GM23338 (cell line): ENCODE measurements around the gene KLK10. TPM values are rescaled to one million over a fixed set of nuclear protein-coding genes. Genes with fewer than 3 reads are reported as not detected.

Experiments used
- ATAC-seq: fragments of 200-7000 bp; cut with Tn5 transposase; 3 replicates; pipeline ENCODE4 v1.9.1; 2020
- DNase-seq: peaks from one replicate; pipeline ENCODE4 v3.0.0-alpha.2; 2015; ENCODE audit warnings: low spot score
- H2AFZ ChIP-seq: fragments of 200-600 bp; sonication (generic); 2 replicates; pipeline ENCODE4 v1.8.0; 2016; ENCODE audit warnings: antibody characterized with exemption, mild to moderate bottlenecking, moderate library complexity
- H3F3A ChIP-seq: fragments of 200-600 bp; sonication (generic); replicated peaks from 2 replicates; pipeline ENCODE4 v1.8.0; 2017; ENCODE audit warnings: antibody characterized with exemption, mixed run types, low read depth
- H3K27ac ChIP-seq: fragments of 200-600 bp; sonication (generic); 2 replicates; pipeline ENCODE4 v1.6.1; 2016; ENCODE audit warnings: low read depth
- H3K27me3 ChIP-seq: fragments of 200-600 bp; sonication (generic); 2 replicates; pipeline ENCODE4 v1.8.0; 2016; ENCODE audit warnings: mild to moderate bottlenecking, mixed run types, moderate library complexity; ENCODE audit not compliant: insufficient read depth
- H3K36me3 ChIP-seq: fragments of 200-600 bp; sonication (generic); 2 replicates; pipeline ENCODE4 v1.8.0; 2016; ENCODE audit warnings: mild to moderate bottlenecking; ENCODE audit not compliant: insufficient read depth
- H3K4me1 ChIP-seq: fragments of 200-600 bp; sonication (generic); 2 replicates; pipeline ENCODE4 v1.8.0; 2016; ENCODE audit warnings: mild to moderate bottlenecking, moderate library complexity; ENCODE audit not compliant: insufficient read depth
- H3K4me2 ChIP-seq: fragments of 200-600 bp; sonication (generic); 2 replicates; pipeline ENCODE4 v1.7.1; 2017; ENCODE audit warnings: mixed run types
- H3K4me3 ChIP-seq: fragments of 200-600 bp; sonication (generic); 2 replicates; pipeline ENCODE4 v1.6.1; 2016; ENCODE audit warnings: mixed run types
- H3K79me2 ChIP-seq: fragments of 200-600 bp; sonication (generic); replicated peaks from 2 replicates; pipeline ENCODE4 v1.8.0; 2017; ENCODE audit warnings: mild to moderate bottlenecking; ENCODE audit not compliant: insufficient read depth
- H3K9me2 ChIP-seq: fragments of 200-600 bp; sonication (generic); 2 replicates; pipeline ENCODE4 v1.8.0; 2017; ENCODE audit not compliant: insufficient read depth
- H4K20me1 ChIP-seq: fragments of 200-600 bp; sonication (generic); replicated peaks from 2 replicates; pipeline ENCODE4 v1.8.0; 2017; ENCODE audit warnings: mild to moderate bottlenecking; ENCODE audit not compliant: insufficient read depth
- H3K27ac Mint-ChIP-seq: 2 replicates; pipeline ENCODE4 v1.8.0; 2020; ENCODE audit warnings: inconsistent platforms, mild to moderate bottlenecking, moderate library complexity, mixed read lengths
- H3K27me3 Mint-ChIP-seq: 3 replicates; pipeline ENCODE4 v1.8.0; 2022; ENCODE audit warnings: low read depth, mild to moderate bottlenecking, moderate library complexity, mixed read lengths, inconsistent platforms; ENCODE audit not compliant: insufficient read depth, poor library complexity
- H3K36me3 Mint-ChIP-seq: 3 replicates; pipeline ENCODE4 v1.8.0; 2021; ENCODE audit warnings: low read depth, mild to moderate bottlenecking, inconsistent platforms, moderate library complexity, mixed read lengths
- H3K4me1 Mint-ChIP-seq: 3 replicates; pipeline ENCODE4 v1.8.0; 2020; ENCODE audit warnings: mild to moderate bottlenecking, inconsistent platforms, mixed read lengths
- H3K4me3 Mint-ChIP-seq: 3 replicates; pipeline ENCODE4 v1.8.0; 2021; ENCODE audit warnings: moderate library complexity, mild to moderate bottlenecking, inconsistent platforms, mixed read lengths
- H3K9me3 Mint-ChIP-seq: 3 replicates; pipeline ENCODE4 v1.8.0; 2020; ENCODE audit warnings: moderate library complexity, mild to moderate bottlenecking, inconsistent platforms, mixed read lengths
- CREB1 ChIP-seq: fragments of 250-450 bp; sonication (Bioruptor Pico); IDR thresholded peaks from 2 replicates; pipeline ENCODE4 v1.5.0; 2020; ENCODE audit warnings: low read depth, mild to moderate bottlenecking, moderate library complexity
- EZH2 ChIP-seq: fragments of 200-600 bp; sonication (generic); IDR thresholded peaks from one replicate; pipeline ENCODE4 v1.8.0; 2017; ENCODE audit warnings: antibody characterized with exemption, mild to moderate bottlenecking, low read depth; ENCODE audit not compliant: unreplicated experiment
- EZH2phosphoT487 ChIP-seq: fragments of 200-600 bp; sonication (generic); IDR thresholded peaks from one replicate; pipeline ENCODE4 v1.8.1; 2018; ENCODE audit warnings: antibody characterized with exemption; ENCODE audit not compliant: unreplicated experiment
- JUNB ChIP-seq: IDR thresholded peaks from one replicate; pipeline ENCODE4 v1.6.1; 2016; ENCODE audit warnings: antibody characterized with exemption; ENCODE audit not compliant: unreplicated experiment
- POLR2AphosphoS5 ChIP-seq: IDR thresholded peaks from 2 replicates; pipeline ENCODE4 v1.6.1; 2016; ENCODE audit warnings: antibody characterized with exemption, low read depth
- STAT1 ChIP-seq: IDR thresholded peaks from one replicate; pipeline ENCODE4 v1.6.1; 2016; ENCODE audit warnings: antibody characterized with exemption; ENCODE audit not compliant: unreplicated experiment
- ZNF114 ChIP-seq: fragments of 250-450 bp; sonication (Bioruptor Pico); IDR thresholded peaks from 2 replicates; pipeline ENCODE4 v1.5.0; 2020; ENCODE audit warnings: mild to moderate bottlenecking, moderate library complexity
- ZNF331 ChIP-seq: fragments of 250-450 bp; sonication (Bioruptor Pico); IDR thresholded peaks from 2 replicates; pipeline ENCODE4 v1.5.0; 2020; ENCODE audit warnings: low read depth, mild to moderate bottlenecking, moderate library complexity
- ZNF462 ChIP-seq: fragments of 250-450 bp; sonication (Bioruptor Pico); IDR thresholded peaks from 2 replicates; pipeline ENCODE4 v1.5.0; 2020; ENCODE audit warnings: mild to moderate bottlenecking, moderate library complexity
- polyA plus RNA-seq: library from polyadenylated mRNA; unstranded; fragments of >200 nt; fragmentation: Nextera tagmentation; extraction: Ambion mirVana; gene quantifications from 2 replicates; pipeline ENCODE4 v1.2.1, GENCODE V29; 2016
- total RNA-seq: library from RNA; depleted of rRNA; stranded (reverse); fragments of >200 nt; shearing (Covaris generic); gene quantifications from 2 replicates; pipeline ENCODE4 v1.2.3, GENCODE V29; 2014
- TF ChIP-seq, protein P1 (sequence below): IDR thresholded peaks from one replicate; pipeline ENCODE4 v1.6.1; 2018; ENCODE audit warnings: antibody characterized with exemption; ENCODE audit not compliant: unreplicated experiment
- TF ChIP-seq, protein P2 (sequence below): IDR thresholded peaks from 2 replicates; pipeline ENCODE4 v1.6.1; 2016; ENCODE audit warnings: antibody characterized with exemption
- TF ChIP-seq, protein P3 (sequence below), 2 experiments: fragments of 200-600 bp in 1 of 2; sonication (generic) in 1 of 2; conservative IDR thresholded peaks; 2 replicates each; pipeline versions ENCODE4 v1.5.1 to v1.6.1; 2016 to 2017; ENCODE audit warnings: antibody characterized with exemption in 2 of 2, low read depth in 2 of 2, mild to moderate bottlenecking in 2 of 2, moderate library complexity in 1 of 2

Gene KLK10
- total and polyA plus RNA-seq, 2 experiments from 2014 or later = 6.1 to 6.6 TPM

- TF ChIP-seq, protein P1, sequence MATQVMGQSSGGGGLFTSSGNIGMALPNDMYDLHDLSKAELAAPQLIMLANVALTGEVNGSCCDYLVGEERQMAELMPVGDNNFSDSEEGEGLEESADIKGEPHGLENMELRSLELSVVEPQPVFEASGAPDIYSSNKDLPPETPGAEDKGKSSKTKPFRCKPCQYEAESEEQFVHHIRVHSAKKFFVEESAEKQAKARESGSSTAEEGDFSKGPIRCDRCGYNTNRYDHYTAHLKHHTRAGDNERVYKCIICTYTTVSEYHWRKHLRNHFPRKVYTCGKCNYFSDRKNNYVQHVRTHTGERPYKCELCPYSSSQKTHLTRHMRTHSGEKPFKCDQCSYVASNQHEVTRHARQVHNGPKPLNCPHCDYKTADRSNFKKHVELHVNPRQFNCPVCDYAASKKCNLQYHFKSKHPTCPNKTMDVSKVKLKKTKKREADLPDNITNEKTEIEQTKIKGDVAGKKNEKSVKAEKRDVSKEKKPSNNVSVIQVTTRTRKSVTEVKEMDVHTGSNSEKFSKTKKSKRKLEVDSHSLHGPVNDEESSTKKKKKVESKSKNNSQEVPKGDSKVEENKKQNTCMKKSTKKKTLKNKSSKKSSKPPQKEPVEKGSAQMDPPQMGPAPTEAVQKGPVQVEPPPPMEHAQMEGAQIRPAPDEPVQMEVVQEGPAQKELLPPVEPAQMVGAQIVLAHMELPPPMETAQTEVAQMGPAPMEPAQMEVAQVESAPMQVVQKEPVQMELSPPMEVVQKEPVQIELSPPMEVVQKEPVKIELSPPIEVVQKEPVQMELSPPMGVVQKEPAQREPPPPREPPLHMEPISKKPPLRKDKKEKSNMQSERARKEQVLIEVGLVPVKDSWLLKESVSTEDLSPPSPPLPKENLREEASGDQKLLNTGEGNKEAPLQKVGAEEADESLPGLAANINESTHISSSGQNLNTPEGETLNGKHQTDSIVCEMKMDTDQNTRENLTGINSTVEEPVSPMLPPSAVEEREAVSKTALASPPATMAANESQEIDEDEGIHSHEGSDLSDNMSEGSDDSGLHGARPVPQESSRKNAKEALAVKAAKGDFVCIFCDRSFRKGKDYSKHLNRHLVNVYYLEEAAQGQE = no peak
- TF ChIP-seq CREB1 (CRISPR knock-in tag) = no peak
- TF ChIP-seq POLR2AphosphoS5 = no peak
- TF ChIP-seq STAT1 = no peak
- TF ChIP-seq, protein P2, sequence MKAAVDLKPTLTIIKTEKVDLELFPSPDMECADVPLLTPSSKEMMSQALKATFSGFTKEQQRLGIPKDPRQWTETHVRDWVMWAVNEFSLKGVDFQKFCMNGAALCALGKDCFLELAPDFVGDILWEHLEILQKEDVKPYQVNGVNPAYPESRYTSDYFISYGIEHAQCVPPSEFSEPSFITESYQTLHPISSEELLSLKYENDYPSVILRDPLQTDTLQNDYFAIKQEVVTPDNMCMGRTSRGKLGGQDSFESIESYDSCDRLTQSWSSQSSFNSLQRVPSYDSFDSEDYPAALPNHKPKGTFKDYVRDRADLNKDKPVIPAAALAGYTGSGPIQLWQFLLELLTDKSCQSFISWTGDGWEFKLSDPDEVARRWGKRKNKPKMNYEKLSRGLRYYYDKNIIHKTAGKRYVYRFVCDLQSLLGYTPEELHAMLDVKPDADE = no peak
- TF ChIP-seq JUNB = no peak
- no peak for TF ChIP-seq EZH2phosphoT487
These were observed 15.2 kb upstream of the KLK10 start, which contains the start of gene KLK12 (continued) for GRCh38 chr19:51034704-51035103.

GRCh38 chr19:51031880-51032225 lies 12.3 kb upstream of the KLK10 start:
- Histone ChIP-seq H3K27ac (no peak overlapping the region), H3K27me3 (no peaks in the 10 kb centered on the region), H2AFZ (no peak overlapping the region), H3K36me3 (no peaks in the 10 kb centered on the region), H3K4me2 (no peak overlapping the region), H3K79me2 (no peaks in the 10 kb centered on the region), H3F3A (no peaks in the 10 kb centered on the region), H3K4me3 (no peak overlapping the region), H3K9me2 (peaks cover 7% of the 10 kb centered on the region; the same call in 1 of the 2 replicates), H3K4me1 (peaks cover 8% of the 10 kb centered on the region), H4K20me1 (no peaks in the 10 kb centered on the region)
- ATAC-seq (no peak), DNase-seq (no peak)
- Mint-ChIP-seq H3K27ac (no peak overlapping the region), H3K9me3 (no peaks in the 10 kb centered on the region; the same call in 2 of the 3 replicates), H3K36me3 (peaks cover under 1% of the 10 kb centered on the region; the same call in 1 of the 3 replicates), H3K4me3 (no peak overlapping the region), H3K4me1 (peaks cover 31% of the 10 kb centered on the region), H3K27me3 (peaks cover 16% of the 10 kb centered on the region)
- TF ChIP-seq STAT1 (no peak), ZNF331 (CRISPR knock-in tag) (no peak), ZNF462 (CRISPR knock-in tag) (no peak), EZH2phosphoT487 (no peak), EZH2 (no peak), ZNF114 (no peak)
- TF ChIP-seq, protein P3, sequence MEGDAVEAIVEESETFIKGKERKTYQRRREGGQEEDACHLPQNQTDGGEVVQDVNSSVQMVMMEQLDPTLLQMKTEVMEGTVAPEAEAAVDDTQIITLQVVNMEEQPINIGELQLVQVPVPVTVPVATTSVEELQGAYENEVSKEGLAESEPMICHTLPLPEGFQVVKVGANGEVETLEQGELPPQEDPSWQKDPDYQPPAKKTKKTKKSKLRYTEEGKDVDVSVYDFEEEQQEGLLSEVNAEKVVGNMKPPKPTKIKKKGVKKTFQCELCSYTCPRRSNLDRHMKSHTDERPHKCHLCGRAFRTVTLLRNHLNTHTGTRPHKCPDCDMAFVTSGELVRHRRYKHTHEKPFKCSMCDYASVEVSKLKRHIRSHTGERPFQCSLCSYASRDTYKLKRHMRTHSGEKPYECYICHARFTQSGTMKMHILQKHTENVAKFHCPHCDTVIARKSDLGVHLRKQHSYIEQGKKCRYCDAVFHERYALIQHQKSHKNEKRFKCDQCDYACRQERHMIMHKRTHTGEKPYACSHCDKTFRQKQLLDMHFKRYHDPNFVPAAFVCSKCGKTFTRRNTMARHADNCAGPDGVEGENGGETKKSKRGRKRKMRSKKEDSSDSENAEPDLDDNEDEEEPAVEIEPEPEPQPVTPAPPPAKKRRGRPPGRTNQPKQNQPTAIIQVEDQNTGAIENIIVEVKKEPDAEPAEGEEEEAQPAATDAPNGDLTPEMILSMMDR (conservative IDR thresholded peaks at IDR 0.05; ENCODE audit: low read depth in 2 of 2) = no peak
- TF ChIP-seq, protein P2 = no peak
